Gastrocnemius medialis (tissue), 4 donors: ENCODE measurements around the gene ARAP2. TPM values are rescaled to one million over a fixed set of nuclear protein-coding genes. Genes with fewer than 3 reads are reported as not detected.
"Not testable (repeated sequence)": the region's sequence is repeated elsewhere in the genome, so short reads cannot be mapped to it uniquely, and the experiment has no call there.

Source experiments
- ATAC-seq, 2 donors: fragments of 150-250 bp; one replicate each; pipeline ENCODE4 v1.9.1; 2016
- DNase-seq, 2 donors: peaks; one replicate each; pipeline ENCODE4 v3.0.0-alpha.2; 2019
- H3K27ac ChIP-seq, 4 donors: fragments of 200-600 bp; sonication (generic); 1 replicate in 1 of 4; 2 replicates in 3 of 4; pipeline ENCODE4 v1.5.1; 2016 to 2018; ENCODE audit warnings: mild to moderate bottlenecking in 2 of 4, moderate library complexity in 1 of 4
- H3K27me3 ChIP-seq, 3 donors: fragments of 200-600 bp; sonication (generic) in 2 of 3; 1 replicate in 1 of 3; 2 replicates in 2 of 3; pipeline versions ENCODE4 v1.5.1 to v1.6.0; 2016 to 2019; ENCODE audit warnings: mild to moderate bottlenecking in 1 of 3, moderate library complexity in 1 of 3
- H3K36me3 ChIP-seq, 2 donors: fragments of 200-600 bp; sonication (generic) in 1 of 2; one replicate each; pipeline ENCODE4 v1.5.1; 2017 to 2018
- H3K4me1 ChIP-seq, 2 donors: fragments of 200-600 bp; sonication (generic) in 1 of 2; one replicate each; pipeline ENCODE4 v1.5.1; 2016 to 2017; ENCODE audit warnings: mild to moderate bottlenecking in 2 of 2
- H3K4me3 ChIP-seq, 4 donors: fragments of 200-600 bp; sonication (generic) in 3 of 4; 1 replicate in 1 of 4; 2 replicates in 3 of 4; pipeline ENCODE4 v1.5.1; 2016 to 2019; ENCODE audit warnings: mild to moderate bottlenecking in 2 of 4
- H3K9me3 ChIP-seq, 3 donors: fragments of 200-600 bp; sonication (generic) in 2 of 3; 1 replicate in 1 of 3; 2 replicates in 2 of 3; pipeline ENCODE4 v1.5.1; 2016 to 2019
- POLR2A ChIP-seq, 2 donors: fragments of 450-650 bp; IDR thresholded peaks; one replicate each; pipeline ENCODE4 v1.6.1; 2017; ENCODE audit warnings: antibody characterized with exemption in 2 of 2, mild to moderate bottlenecking in 2 of 2, moderate library complexity in 2 of 2
- in situ Hi-C, 4 donors: fragments of 200-750 bp; cut with MboI; loops; one replicate each; pipeline versions ENCODE4 v1.15.0 to v1.8.0; 2017; ENCODE audit warnings: low sequenced_read_pairs in 4 of 4
- intact Hi-C: fragments of 100-400 bp; cut with DNase I; formaldehyde crosslinking; loops from one replicate; pipeline ENCODE4 v1.15.1; 2023; ENCODE audit warnings: low total_unique reads
- total RNA-seq, 4 donors: library from RNA; depleted of rRNA; stranded (reverse); fragments of >200 nt; gene quantifications; one replicate each; pipeline versions ENCODE4 v1.1.0 to v1.2.3, GENCODE V29; 2016
- TF ChIP-seq, protein P1 (sequence below), 5 experiments: fragments of 450-650 bp in 3 of 5; fragments of 200-600 bp in 2 of 5; sonication (generic) in 2 of 5; IDR thresholded peaks in 4 of 5; conservative IDR thresholded peaks in 1 of 5; 1 replicate in 4 of 5; 2 replicates in 1 of 5; pipeline ENCODE4 v1.5.1; 2016 to 2019; ENCODE audit warnings: antibody characterized with exemption in 5 of 5, mild to moderate bottlenecking in 3 of 5, moderate library complexity in 3 of 5

Gene ARAP2
- total RNA-seq, 4 donors from 2014 or later, result 0.32 to 10.3 (median 1.1) TPM

DNA sequence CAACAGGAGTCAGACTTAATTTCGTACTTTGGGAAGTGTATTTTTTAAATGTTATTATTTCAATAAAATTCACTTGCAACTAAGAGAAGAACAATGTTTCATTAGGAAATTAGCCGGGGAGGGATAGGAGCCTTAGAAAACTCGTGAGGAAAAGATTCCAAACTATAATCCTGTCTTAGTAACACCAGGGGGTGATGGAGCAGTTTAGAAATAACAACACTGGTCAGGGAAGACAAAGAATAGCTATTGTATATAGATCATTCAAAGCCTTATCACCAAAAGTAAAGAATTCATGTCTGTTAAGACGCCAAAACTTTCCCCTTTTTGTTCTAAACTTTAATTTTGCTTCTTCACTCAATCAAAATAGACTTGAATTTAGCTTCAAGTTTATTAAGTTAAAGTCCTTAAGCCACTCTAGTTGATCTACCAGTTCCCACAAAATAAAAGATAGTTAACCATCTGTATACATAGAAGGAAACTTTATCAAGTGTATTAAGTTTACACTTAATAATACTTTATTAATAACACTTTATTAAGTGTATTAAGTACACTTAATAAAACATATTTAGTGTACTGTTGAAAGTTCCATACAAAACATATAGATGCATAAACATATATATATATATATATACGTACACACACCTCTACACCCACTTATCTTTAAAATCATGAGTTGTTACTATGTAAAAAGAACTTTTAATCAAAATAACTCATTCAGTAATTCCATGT is 60.5 kb downstream of the ARAP2 start:
- no peak for DNase-seq
- in situ Hi-C loops, result no loop called here
- no peak overlapping the region for H3K4me3 ChIP-seq
- no peak for ATAC-seq
- no peak overlapping the region for H3K27ac ChIP-seq
- no peaks in the 10 kb centered on the region for H3K4me1 ChIP-seq
- intact Hi-C loops, result no loop called here
- H3K9me3 ChIP-seq, result no peaks in the 10 kb centered on the region
- H3K36me3 ChIP-seq, result no peaks in the 10 kb centered on the region
- H3K27me3 ChIP-seq, result no peaks in the 10 kb centered on the region
- TF ChIP-seq POLR2A (IDR thresholded peaks at IDR 0.05), result no peak
- TF ChIP-seq, protein P1, sequence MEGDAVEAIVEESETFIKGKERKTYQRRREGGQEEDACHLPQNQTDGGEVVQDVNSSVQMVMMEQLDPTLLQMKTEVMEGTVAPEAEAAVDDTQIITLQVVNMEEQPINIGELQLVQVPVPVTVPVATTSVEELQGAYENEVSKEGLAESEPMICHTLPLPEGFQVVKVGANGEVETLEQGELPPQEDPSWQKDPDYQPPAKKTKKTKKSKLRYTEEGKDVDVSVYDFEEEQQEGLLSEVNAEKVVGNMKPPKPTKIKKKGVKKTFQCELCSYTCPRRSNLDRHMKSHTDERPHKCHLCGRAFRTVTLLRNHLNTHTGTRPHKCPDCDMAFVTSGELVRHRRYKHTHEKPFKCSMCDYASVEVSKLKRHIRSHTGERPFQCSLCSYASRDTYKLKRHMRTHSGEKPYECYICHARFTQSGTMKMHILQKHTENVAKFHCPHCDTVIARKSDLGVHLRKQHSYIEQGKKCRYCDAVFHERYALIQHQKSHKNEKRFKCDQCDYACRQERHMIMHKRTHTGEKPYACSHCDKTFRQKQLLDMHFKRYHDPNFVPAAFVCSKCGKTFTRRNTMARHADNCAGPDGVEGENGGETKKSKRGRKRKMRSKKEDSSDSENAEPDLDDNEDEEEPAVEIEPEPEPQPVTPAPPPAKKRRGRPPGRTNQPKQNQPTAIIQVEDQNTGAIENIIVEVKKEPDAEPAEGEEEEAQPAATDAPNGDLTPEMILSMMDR (IDR thresholded peaks at IDR 0.05 in 4 of 5, conservative IDR thresholded peaks at IDR 0.05 in 1 of 5), result no peak

DNA sequence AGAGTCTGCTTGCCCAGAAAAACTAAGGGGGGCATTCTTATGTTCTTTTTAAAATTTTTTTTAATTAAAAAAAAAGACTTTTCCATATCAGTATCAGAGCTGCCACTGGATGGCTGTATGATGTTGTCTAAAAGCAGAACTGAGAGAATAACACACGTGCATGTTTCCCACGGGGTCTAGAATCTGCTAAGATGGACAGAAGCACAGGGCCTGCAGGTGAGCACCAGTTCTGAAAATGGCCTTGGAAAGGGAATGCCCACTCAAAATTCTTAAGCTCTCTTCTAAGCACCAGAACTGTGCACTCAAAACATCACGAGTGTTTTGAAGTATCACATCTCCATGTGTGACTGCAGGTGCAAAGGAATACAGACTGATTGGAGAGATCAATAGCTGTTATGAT is 61.1 kb downstream of the ARAP2 start:
- DNase-seq (no peak), ATAC-seq (no peak)
- H3K27ac ChIP-seq, result no peak overlapping the region
- H3K27me3 ChIP-seq, result no peaks in the 10 kb centered on the region
- in situ Hi-C loops, result no loop called here
- no peaks in the 10 kb centered on the region for H3K4me1 ChIP-seq
- no peak for TF ChIP-seq POLR2A (IDR thresholded peaks at IDR 0.05)
- TF ChIP-seq, protein P1 (IDR thresholded peaks at IDR 0.05 in 4 of 5, conservative IDR thresholded peaks at IDR 0.05 in 1 of 5), result no peak
- no peaks in the 10 kb centered on the region for H3K36me3 ChIP-seq
- H3K4me3 ChIP-seq, result no peak overlapping the region
- H3K9me3 ChIP-seq, result no peaks in the 10 kb centered on the region
- intact Hi-C loops, result no loop called here

DNA sequence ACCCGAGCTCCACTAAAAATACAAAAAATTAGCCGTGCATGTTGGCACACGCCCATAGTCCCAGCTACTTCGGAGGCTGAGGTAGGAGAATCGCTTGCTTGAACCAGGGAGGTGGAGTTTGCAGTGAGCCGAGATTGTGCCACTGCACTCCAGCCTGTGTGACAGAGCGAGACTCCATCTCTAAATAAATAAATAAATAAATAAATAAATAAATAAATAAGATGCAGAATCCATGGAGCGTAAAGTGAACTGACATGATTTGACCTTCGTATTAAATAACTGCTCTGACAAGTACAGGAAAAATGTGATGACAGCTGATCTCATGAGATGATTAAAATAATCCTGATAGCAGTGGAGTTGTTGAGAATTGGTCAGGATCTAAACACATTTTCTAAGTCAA is 62.0 kb downstream of the ARAP2 start:
- in situ Hi-C loops, H3K27ac ChIP-seq, intact Hi-C loops, H3K9me3 ChIP-seq, H3K36me3 ChIP-seq, H3K4me1 ChIP-seq, ATAC-seq, H3K27me3 ChIP-seq, DNase-seq, H3K4me3 ChIP-seq: not testable (repeated sequence)

DNA sequence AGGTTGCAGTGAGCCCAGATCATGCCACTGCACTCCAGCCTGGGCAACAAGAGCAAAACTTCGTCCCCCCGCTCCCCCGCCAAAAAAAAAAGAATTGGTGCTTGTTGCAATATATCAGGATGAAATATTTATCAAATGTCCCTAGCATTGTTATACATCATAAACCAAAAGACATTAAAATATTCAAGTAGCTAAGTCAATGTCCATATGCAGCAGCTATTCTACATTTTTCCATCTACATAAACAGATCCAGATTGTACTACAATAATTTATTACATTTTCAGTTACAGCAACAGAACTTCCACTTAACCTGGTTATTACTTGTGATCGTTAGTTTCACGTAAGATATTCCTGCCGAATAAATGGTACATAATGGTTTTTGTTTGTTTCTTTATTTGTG is 64.1 kb downstream of the ARAP2 start:
- Histone ChIP-seq H3K36me3 (no peaks in the 10 kb centered on the region), H3K27me3 (no peaks in the 10 kb centered on the region), H3K9me3 (no peaks in the 10 kb centered on the region), H3K27ac (no peak overlapping the region), H3K4me1 (no peaks in the 10 kb centered on the region), H3K4me3 (no peak overlapping the region)
- TF ChIP-seq, protein P1 (IDR thresholded peaks at IDR 0.05 in 4 of 5, conservative IDR thresholded peaks at IDR 0.05 in 1 of 5), result no peak
- TF ChIP-seq POLR2A (IDR thresholded peaks at IDR 0.05), result no peak
- DNase-seq (no peak), ATAC-seq (no peak)
- in situ Hi-C loops, result no loop called here
- intact Hi-C loops, result no loop called here

DNA sequence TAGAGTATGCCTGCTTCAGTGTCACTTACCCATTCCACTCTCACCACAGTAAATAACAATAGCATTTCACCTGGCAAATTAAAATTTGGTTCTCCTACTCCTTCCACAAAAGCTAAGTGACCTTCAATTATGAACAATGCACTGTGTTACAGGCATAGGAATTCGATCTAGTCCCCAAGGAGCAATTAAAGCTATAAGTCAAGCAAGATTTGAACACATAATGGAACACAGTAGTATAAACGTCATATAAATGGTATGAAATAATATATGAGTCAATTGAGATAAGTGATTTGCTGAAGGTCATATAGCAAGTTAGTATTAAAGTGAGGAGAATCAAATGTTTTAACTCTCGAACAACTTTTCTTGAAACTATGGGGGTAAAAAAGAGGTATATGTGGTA is 65.8 kb downstream of the ARAP2 start:
- Histone ChIP-seq H3K27ac (no peak overlapping the region), H3K4me3 (no peak overlapping the region), H3K4me1 (no peaks in the 10 kb centered on the region), H3K27me3 (no peaks in the 10 kb centered on the region), H3K36me3 (no peaks in the 10 kb centered on the region), H3K9me3 (no peaks in the 10 kb centered on the region)
- intact Hi-C loops, result no loop called here
- in situ Hi-C loops, result no loop called here
- ATAC-seq (no peak), DNase-seq (no peak)
- TF ChIP-seq, protein P1 (IDR thresholded peaks at IDR 0.05 in 4 of 5, conservative IDR thresholded peaks at IDR 0.05 in 1 of 5), result no peak
- TF ChIP-seq POLR2A (IDR thresholded peaks at IDR 0.05), result no peak
